GM23338 (cell line): ENCODE results near the gene IGLL5. TPM values are rescaled to one million over a fixed set of nuclear protein-coding genes. Genes with fewer than 3 reads are reported as not detected.

Experiments used
- ATAC-seq: fragments of 200-7000 bp; cut with Tn5 transposase; 3 replicates; pipeline ENCODE4 v1.9.1; 2020
- DNase-seq: peaks from one replicate; pipeline ENCODE4 v3.0.0-alpha.2; 2015; ENCODE audit warnings: low spot score
- H2AFZ ChIP-seq: fragments of 200-600 bp; sonication (generic); 2 replicates; pipeline ENCODE4 v1.8.0; 2016; ENCODE audit warnings: antibody characterized with exemption, mild to moderate bottlenecking, moderate library complexity
- H3F3A ChIP-seq: fragments of 200-600 bp; sonication (generic); replicated peaks from 2 replicates; pipeline ENCODE4 v1.8.0; 2017; ENCODE audit warnings: antibody characterized with exemption, mixed run types, low read depth
- H3K27ac ChIP-seq: fragments of 200-600 bp; sonication (generic); 2 replicates; pipeline ENCODE4 v1.6.1; 2016; ENCODE audit warnings: low read depth
- H3K27me3 ChIP-seq: fragments of 200-600 bp; sonication (generic); 2 replicates; pipeline ENCODE4 v1.8.0; 2016; ENCODE audit warnings: mild to moderate bottlenecking, mixed run types, moderate library complexity; ENCODE audit not compliant: insufficient read depth
- H3K36me3 ChIP-seq: fragments of 200-600 bp; sonication (generic); 2 replicates; pipeline ENCODE4 v1.8.0; 2016; ENCODE audit warnings: mild to moderate bottlenecking; ENCODE audit not compliant: insufficient read depth
- H3K4me1 ChIP-seq: fragments of 200-600 bp; sonication (generic); 2 replicates; pipeline ENCODE4 v1.8.0; 2016; ENCODE audit warnings: mild to moderate bottlenecking, moderate library complexity; ENCODE audit not compliant: insufficient read depth
- H3K4me2 ChIP-seq: fragments of 200-600 bp; sonication (generic); 2 replicates; pipeline ENCODE4 v1.7.1; 2017; ENCODE audit warnings: mixed run types
- H3K4me3 ChIP-seq: fragments of 200-600 bp; sonication (generic); 2 replicates; pipeline ENCODE4 v1.6.1; 2016; ENCODE audit warnings: mixed run types
- H3K79me2 ChIP-seq: fragments of 200-600 bp; sonication (generic); replicated peaks from 2 replicates; pipeline ENCODE4 v1.8.0; 2017; ENCODE audit warnings: mild to moderate bottlenecking; ENCODE audit not compliant: insufficient read depth
- H3K9me2 ChIP-seq: fragments of 200-600 bp; sonication (generic); 2 replicates; pipeline ENCODE4 v1.8.0; 2017; ENCODE audit not compliant: insufficient read depth
- H4K20me1 ChIP-seq: fragments of 200-600 bp; sonication (generic); replicated peaks from 2 replicates; pipeline ENCODE4 v1.8.0; 2017; ENCODE audit warnings: mild to moderate bottlenecking; ENCODE audit not compliant: insufficient read depth
- H3K27ac Mint-ChIP-seq: 2 replicates; pipeline ENCODE4 v1.8.0; 2020; ENCODE audit warnings: inconsistent platforms, mild to moderate bottlenecking, moderate library complexity, mixed read lengths
- H3K27me3 Mint-ChIP-seq: 3 replicates; pipeline ENCODE4 v1.8.0; 2022; ENCODE audit warnings: low read depth, mild to moderate bottlenecking, moderate library complexity, mixed read lengths, inconsistent platforms; ENCODE audit not compliant: insufficient read depth, poor library complexity
- H3K36me3 Mint-ChIP-seq: 3 replicates; pipeline ENCODE4 v1.8.0; 2021; ENCODE audit warnings: low read depth, mild to moderate bottlenecking, inconsistent platforms, moderate library complexity, mixed read lengths
- H3K4me1 Mint-ChIP-seq: 3 replicates; pipeline ENCODE4 v1.8.0; 2020; ENCODE audit warnings: mild to moderate bottlenecking, inconsistent platforms, mixed read lengths
- H3K4me3 Mint-ChIP-seq: 3 replicates; pipeline ENCODE4 v1.8.0; 2021; ENCODE audit warnings: moderate library complexity, mild to moderate bottlenecking, inconsistent platforms, mixed read lengths
- H3K9me3 Mint-ChIP-seq: 3 replicates; pipeline ENCODE4 v1.8.0; 2020; ENCODE audit warnings: moderate library complexity, mild to moderate bottlenecking, inconsistent platforms, mixed read lengths
- CREB1 ChIP-seq: fragments of 250-450 bp; sonication (Bioruptor Pico); IDR thresholded peaks from 2 replicates; pipeline ENCODE4 v1.5.0; 2020; ENCODE audit warnings: low read depth, mild to moderate bottlenecking, moderate library complexity
- ETS1 ChIP-seq: IDR thresholded peaks from 2 replicates; pipeline ENCODE4 v1.6.1; 2016; ENCODE audit warnings: antibody characterized with exemption
- EZH2phosphoT487 ChIP-seq: fragments of 200-600 bp; sonication (generic); IDR thresholded peaks from one replicate; pipeline ENCODE4 v1.8.1; 2018; ENCODE audit warnings: antibody characterized with exemption; ENCODE audit not compliant: unreplicated experiment
- REST ChIP-seq: IDR thresholded peaks from one replicate; pipeline ENCODE4 v1.6.1; 2018; ENCODE audit warnings: antibody characterized with exemption; ENCODE audit not compliant: unreplicated experiment
- STAT1 ChIP-seq: IDR thresholded peaks from one replicate; pipeline ENCODE4 v1.6.1; 2016; ENCODE audit warnings: antibody characterized with exemption; ENCODE audit not compliant: unreplicated experiment
- ZNF114 ChIP-seq: fragments of 250-450 bp; sonication (Bioruptor Pico); IDR thresholded peaks from 2 replicates; pipeline ENCODE4 v1.5.0; 2020; ENCODE audit warnings: mild to moderate bottlenecking, moderate library complexity
- ZNF331 ChIP-seq: fragments of 250-450 bp; sonication (Bioruptor Pico); IDR thresholded peaks from 2 replicates; pipeline ENCODE4 v1.5.0; 2020; ENCODE audit warnings: low read depth, mild to moderate bottlenecking, moderate library complexity
- ZNF462 ChIP-seq: fragments of 250-450 bp; sonication (Bioruptor Pico); IDR thresholded peaks from 2 replicates; pipeline ENCODE4 v1.5.0; 2020; ENCODE audit warnings: mild to moderate bottlenecking, moderate library complexity
- polyA plus RNA-seq: library from polyadenylated mRNA; unstranded; fragments of >200 nt; fragmentation: Nextera tagmentation; extraction: Ambion mirVana; gene quantifications from 2 replicates; pipeline ENCODE4 v1.2.1, GENCODE V29; 2016
- total RNA-seq: library from RNA; depleted of rRNA; stranded (reverse); fragments of >200 nt; shearing (Covaris generic); gene quantifications from 2 replicates; pipeline ENCODE4 v1.2.3, GENCODE V29; 2014

IGLL5 gene
- total and polyA plus RNA-seq, 2 experiments from 2014 or later, result not detected

- TF ChIP-seq ZNF462 (CRISPR knock-in tag), result no peak
Measured at GRCh38 chr22:22901578-22902218, 14.1 kb downstream of the IGLL5 start (continued).

GRCh38 chr22:22902247-22903001, 14.8 kb downstream of the IGLL5 start:
- Mint-ChIP-seq H3K4me3 (no peak overlapping the region), H3K36me3 (no peaks in the 10 kb centered on the region), H3K27me3 (peaks cover 20% of the 10 kb centered on the region), H3K27ac (no peak overlapping the region), H3K4me1 (no peaks in the 10 kb centered on the region), H3K9me3 (peaks cover 3% of the 10 kb centered on the region)
- H3K4me2 ChIP-seq, result no peak overlapping the region
- peaks cover 68% of the 10 kb centered on the region for H3K27me3 ChIP-seq
- no peaks in the 10 kb centered on the region for H4K20me1 ChIP-seq
- no peak overlapping the region for H3K27ac ChIP-seq
- H2AFZ ChIP-seq, result no peak overlapping the region
- no peaks in the 10 kb centered on the region for H3K36me3 ChIP-seq
- no peaks in the 10 kb centered on the region for H3K4me1 ChIP-seq
- H3F3A ChIP-seq, result no peaks in the 10 kb centered on the region
- no peak overlapping the region for H3K4me3 ChIP-seq
- DNase-seq, result no peak
- no peaks in the 10 kb centered on the region for H3K9me2 ChIP-seq
- ATAC-seq, result no peak
- H3K79me2 ChIP-seq, result no peaks in the 10 kb centered on the region
- no peak for TF ChIP-seq CREB1 (CRISPR knock-in tag)
- TF ChIP-seq REST, result no peak
- no peak for TF ChIP-seq ZNF114 (CRISPR knock-in tag)
- TF ChIP-seq ZNF331 (CRISPR knock-in tag), result no peak
- no peak for TF ChIP-seq STAT1
- no peak for TF ChIP-seq ETS1
- TF ChIP-seq EZH2phosphoT487, result no peak
